Transverse colon (tissue), 4 donors: ENCODE data around the gene ZNF566. TPM values are rescaled to one million over a fixed set of nuclear protein-coding genes. Genes with fewer than 3 reads are reported as not detected.

Experiments
- DNase-seq: peaks from one replicate; pipeline ENCODE4 v3.0.0-alpha.2; 2019
- H3K27ac ChIP-seq, 4 donors: fragments of 200-600 bp; sonication (generic); 2 replicates each; pipeline ENCODE4 v1.5.1; 2016 to 2018; ENCODE audit warnings: inconsistent platforms in 4 of 4
- H3K27me3 ChIP-seq: fragments of 200-600 bp; sonication (generic); 2 replicates; pipeline ENCODE4 v1.5.1; 2017; ENCODE audit warnings: inconsistent platforms
- H3K36me3 ChIP-seq, 4 donors: fragments of 200-600 bp; sonication (generic); 2 replicates each; pipeline ENCODE4 v1.5.1; 2017 to 2019; ENCODE audit warnings: inconsistent platforms in 4 of 4
- H3K4me1 ChIP-seq, 4 donors: fragments of 200-600 bp; sonication (generic); 2 replicates each; pipeline ENCODE4 v1.5.1; 2017 to 2020; ENCODE audit warnings: inconsistent platforms in 4 of 4
- H3K4me3 ChIP-seq, 4 donors: fragments of 200-600 bp; sonication (generic); 1 replicate in 1 of 4; 2 replicates in 3 of 4; pipeline versions ENCODE4 v1.5.1 to v1.6.1; 2017 to 2019; ENCODE audit warnings: inconsistent platforms in 4 of 4
- H3K9me3 ChIP-seq, 2 donors: fragments of 200-600 bp; sonication (generic); 2 replicates each; pipeline ENCODE4 v1.5.1; 2017 to 2019; ENCODE audit warnings: inconsistent platforms in 2 of 2
- EP300 ChIP-seq: sonication (generic); formaldehyde crosslinking; IDR thresholded peaks from one replicate; pipeline ENCODE4 v1.6.1; 2017; ENCODE audit warnings: antibody characterized with exemption, low read depth
- POLR2A ChIP-seq: fragments of 450-650 bp; IDR thresholded peaks from one replicate; pipeline ENCODE4 v1.6.1; 2016; ENCODE audit warnings: antibody characterized with exemption, mild to moderate bottlenecking, moderate library complexity
- POLR2AphosphoS5 ChIP-seq, 3 donors: sonication (generic); formaldehyde crosslinking; IDR thresholded peaks; one replicate each; pipeline ENCODE4 v1.6.1; 2016; ENCODE audit warnings: antibody characterized with exemption in 3 of 3
- WGBS, 2 donors: methylation state at CpG; one replicate each; pipeline ENCODE4 v1.1.5; 2018; ENCODE audit warnings: low coverage in 1 of 2; 5-methylcytosine and 5-hydroxymethylcytosine counted together
- in situ Hi-C, 4 donors: fragments of 200-750 bp; cut with MboI; loops; one replicate each; pipeline versions ENCODE4 v1.15.0 to v1.15.1; 2017; ENCODE audit warnings: low sequenced_read_pairs in 3 of 4, low pct_ligation_motif_present in 1 of 4, low pct_unique_long_range_greater_than_20kb in 1 of 4
- intact Hi-C: fragments of 100-400 bp; cut with DNase I; formaldehyde crosslinking; loops from one replicate; pipeline ENCODE4 v1.15.1; 2023; ENCODE audit warnings: low total_unique reads
- total RNA-seq, 4 donors: library from RNA; depleted of rRNA; stranded (reverse); fragments of >200 nt; gene quantifications; one replicate each; pipeline ENCODE4 v1.1.0, GENCODE V29; 2016
- TF ChIP-seq, protein P1 (sequence below), 5 experiments: fragments of 200-600 bp in 3 of 5; fragments of 450-650 bp in 2 of 5; sonication (generic) in 3 of 5; IDR thresholded peaks; 1 replicate in 2 of 5; 2 replicates in 3 of 5; pipeline ENCODE4 v1.5.1; 2016 to 2017; ENCODE audit warnings: antibody characterized with exemption in 5 of 5, inconsistent platforms in 3 of 5, mild to moderate bottlenecking in 2 of 5, moderate library complexity in 1 of 5

ZNF566 gene
- total RNA-seq, 4 donors from 2014 or later: 1.9 to 15.1 (median 10.0) TPM

DNA sequence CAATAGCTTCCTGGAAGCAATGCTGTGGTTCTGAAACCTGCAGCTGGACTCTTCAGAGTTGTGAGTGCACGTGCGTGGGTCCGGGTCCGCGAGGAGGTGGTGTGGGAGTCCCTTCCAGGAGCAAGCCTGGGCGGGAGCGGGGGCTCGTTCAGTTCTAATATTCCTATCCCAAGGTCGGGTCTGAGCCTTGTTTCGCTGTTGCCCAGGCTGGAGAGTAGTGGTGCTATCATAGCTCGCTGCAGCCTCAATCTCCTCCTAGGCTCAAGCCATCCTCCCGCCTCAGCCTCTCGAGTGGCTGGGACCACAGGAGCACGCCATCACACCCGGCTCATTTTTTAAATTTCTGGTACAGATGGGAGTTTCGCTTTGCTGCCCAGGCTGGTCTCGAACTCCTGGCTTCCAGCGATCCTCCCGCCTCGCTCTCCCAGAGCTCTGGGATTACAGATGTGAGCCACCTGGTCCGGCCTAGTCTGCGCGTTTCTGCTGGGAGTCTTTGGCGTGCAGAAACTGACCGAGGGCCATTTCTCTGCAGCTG is 71.5 kb downstream of the ZNF566 start:
- Histone ChIP-seq H3K9me3 (peaks cover 0 to 4% of the 10 kb centered on the region in 2 donors), H3K4me3 (peak overlapping the region; percentile 42 to 73 (median 68)), H3K4me1 (peaks cover 7 to 19% (median 13%) of the 10 kb centered on the region in 4 donors), H3K27ac (peak overlapping the region; percentile 85 to 90 (median 88)), H3K27me3 (peaks cover 11% of the 10 kb centered on the region), H3K36me3 (peaks cover 0 to 5% (median 0%) of the 10 kb centered on the region in 4 donors)
- DNase-seq: no peak
- 43 to 70% methylated on average over 10 to 25 of the region's 25 CpGs for WGBS, 2 donors
- intact Hi-C loops: no loop called here
- in situ Hi-C loops: no loop called here
- TF ChIP-seq POLR2AphosphoS5 (IDR thresholded peaks at IDR 0.05): no peak
- no peak for TF ChIP-seq POLR2A
- TF ChIP-seq, protein P1, sequence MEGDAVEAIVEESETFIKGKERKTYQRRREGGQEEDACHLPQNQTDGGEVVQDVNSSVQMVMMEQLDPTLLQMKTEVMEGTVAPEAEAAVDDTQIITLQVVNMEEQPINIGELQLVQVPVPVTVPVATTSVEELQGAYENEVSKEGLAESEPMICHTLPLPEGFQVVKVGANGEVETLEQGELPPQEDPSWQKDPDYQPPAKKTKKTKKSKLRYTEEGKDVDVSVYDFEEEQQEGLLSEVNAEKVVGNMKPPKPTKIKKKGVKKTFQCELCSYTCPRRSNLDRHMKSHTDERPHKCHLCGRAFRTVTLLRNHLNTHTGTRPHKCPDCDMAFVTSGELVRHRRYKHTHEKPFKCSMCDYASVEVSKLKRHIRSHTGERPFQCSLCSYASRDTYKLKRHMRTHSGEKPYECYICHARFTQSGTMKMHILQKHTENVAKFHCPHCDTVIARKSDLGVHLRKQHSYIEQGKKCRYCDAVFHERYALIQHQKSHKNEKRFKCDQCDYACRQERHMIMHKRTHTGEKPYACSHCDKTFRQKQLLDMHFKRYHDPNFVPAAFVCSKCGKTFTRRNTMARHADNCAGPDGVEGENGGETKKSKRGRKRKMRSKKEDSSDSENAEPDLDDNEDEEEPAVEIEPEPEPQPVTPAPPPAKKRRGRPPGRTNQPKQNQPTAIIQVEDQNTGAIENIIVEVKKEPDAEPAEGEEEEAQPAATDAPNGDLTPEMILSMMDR (IDR thresholded peaks at IDR 0.05): no peak
- no peak for TF ChIP-seq EP300

DNA sequence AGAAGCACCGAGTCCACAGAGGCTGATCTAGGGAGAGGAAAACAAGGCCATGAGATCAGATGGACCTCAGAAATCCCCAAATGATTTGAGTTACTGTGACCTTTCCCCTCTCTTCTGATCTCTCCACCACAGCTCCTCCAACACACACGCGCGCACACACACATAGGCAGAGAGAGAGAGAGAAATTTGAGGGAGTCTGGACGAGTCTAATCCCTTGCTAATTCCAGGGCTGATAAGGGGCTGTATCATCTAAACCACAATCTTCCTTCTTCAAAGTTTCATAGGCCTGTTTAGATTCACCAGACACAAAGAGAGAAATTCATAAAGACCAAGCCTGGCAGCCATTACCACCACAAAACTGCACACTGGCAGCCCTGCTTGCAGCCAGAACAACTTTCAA is 79.5 kb downstream of the ZNF566 start:
- intact Hi-C loops (no loop called here), in situ Hi-C loops (no loop called here)
- 96% methylated on average over 4 to 5 of the region's 5 CpGs for WGBS, 2 donors
- H3K4me3 ChIP-seq: no peak overlapping the region
- TF ChIP-seq, protein P1 (IDR thresholded peaks at IDR 0.05): no peak
- TF ChIP-seq POLR2AphosphoS5 (IDR thresholded peaks at IDR 0.05): no peak
- no peak for TF ChIP-seq EP300
- TF ChIP-seq POLR2A: no peak
- no peaks in the 10 kb centered on the region for H3K4me1 ChIP-seq
- peaks cover 9 to 12% of the 10 kb centered on the region in 2 donors for H3K9me3 ChIP-seq
- H3K27me3 ChIP-seq: no peaks in the 10 kb centered on the region
- H3K27ac ChIP-seq: no peak overlapping the region
- H3K36me3 ChIP-seq: peaks cover 0 to 46% (median 21%) of the 10 kb centered on the region in 4 donors
- no peak for DNase-seq

DNA sequence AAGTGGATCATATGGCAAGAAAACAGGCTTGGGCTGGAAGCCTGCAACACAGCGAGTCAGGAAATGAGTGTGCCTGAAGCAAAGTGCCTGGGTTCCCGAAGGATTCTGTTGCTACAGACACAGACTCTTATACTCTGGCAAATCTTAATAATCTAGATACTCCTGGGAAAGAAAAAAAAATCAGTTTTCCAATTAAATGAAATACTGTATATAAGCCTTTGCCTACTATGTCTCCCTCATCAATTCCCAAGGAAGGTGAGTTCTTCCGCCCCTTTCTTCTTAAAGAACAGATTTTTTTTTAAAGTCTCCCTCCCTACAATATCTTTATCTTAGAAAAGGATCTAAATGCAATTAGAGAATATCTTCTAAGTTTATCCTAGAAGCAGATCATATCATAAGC is 81.3 kb downstream of the ZNF566 start:
- H3K36me3 ChIP-seq: peaks cover 0 to 57% (median 28%) of the 10 kb centered on the region in 4 donors
- H3K27ac ChIP-seq: no peak overlapping the region
- H3K27me3 ChIP-seq: no peaks in the 10 kb centered on the region
- no peak for TF ChIP-seq EP300
- TF ChIP-seq, protein P1 (IDR thresholded peaks at IDR 0.05): no peak
- no peak for TF ChIP-seq POLR2A
- no peak for TF ChIP-seq POLR2AphosphoS5 (IDR thresholded peaks at IDR 0.05)
- H3K9me3 ChIP-seq: peaks cover 8 to 12% of the 10 kb centered on the region in 2 donors
- DNase-seq: no peak
- in situ Hi-C loops: no loop called here
- WGBS, 2 donors: 85 to 87% methylated on average over 3 of the region's 3 CpGs
- intact Hi-C loops: no loop called here
- no peaks in the 10 kb centered on the region for H3K4me1 ChIP-seq
- no peak overlapping the region for H3K4me3 ChIP-seq

DNA sequence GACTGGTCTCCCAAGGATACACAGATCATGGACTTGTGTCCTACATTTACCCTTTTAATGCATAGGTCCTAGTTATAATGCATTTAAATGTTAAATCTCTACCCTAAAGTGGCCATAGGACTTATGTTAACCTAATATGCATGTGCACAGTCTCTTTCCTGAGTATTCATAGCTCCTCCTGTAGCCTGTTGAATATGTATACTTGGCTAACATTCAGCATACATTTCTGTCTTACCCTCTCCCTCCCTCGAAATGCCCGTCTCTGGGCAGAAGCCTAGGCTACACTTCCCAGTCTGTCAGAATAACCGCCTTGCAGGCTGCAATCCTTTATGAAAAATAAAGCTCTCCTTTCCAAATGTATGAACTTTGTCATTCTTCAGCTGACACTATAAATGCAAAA is 84.9 kb downstream of the ZNF566 start:
- Histone ChIP-seq H3K9me3 (peaks cover 0 to 12% of the 10 kb centered on the region in 2 donors), H3K36me3 (peaks cover 0 to 75% (median 32%) of the 10 kb centered on the region in 4 donors), H3K4me1 (no peaks in the 10 kb centered on the region), H3K27me3 (no peaks in the 10 kb centered on the region), H3K27ac (no peak overlapping the region), H3K4me3 (no peak overlapping the region)
- TF ChIP-seq, protein P1 (IDR thresholded peaks at IDR 0.05): no peak
- no peak for TF ChIP-seq POLR2AphosphoS5 (IDR thresholded peaks at IDR 0.05)
- TF ChIP-seq POLR2A: no peak
- no peak for TF ChIP-seq EP300
- DNase-seq: no peak
- intact Hi-C loops (no loop called here), in situ Hi-C loops (no loop called here)
- WGBS, 2 donors: 93 to 98% methylated on average over 3 of the region's 3 CpGs
